GM19468 (cell line): Measurements from ENCODE around the gene FOXN1.
"Not testable (repeated sequence)": the region's sequence is repeated elsewhere in the genome, so short reads cannot be mapped to it uniquely, and the experiment has no call there.

Experiments used
- ATAC-seq: cut with Tn5 transposase; IDR thresholded peaks from one replicate; pipeline ENCODE4 v1.9.1; 2021; ENCODE audit warnings: mild to moderate bottlenecking, moderate library complexity, moderate number of reproducible peaks; ENCODE audit not compliant: unreplicated experiment; ENCODE audit errors: extremely low read depth

Gene FOXN1

DNA sequence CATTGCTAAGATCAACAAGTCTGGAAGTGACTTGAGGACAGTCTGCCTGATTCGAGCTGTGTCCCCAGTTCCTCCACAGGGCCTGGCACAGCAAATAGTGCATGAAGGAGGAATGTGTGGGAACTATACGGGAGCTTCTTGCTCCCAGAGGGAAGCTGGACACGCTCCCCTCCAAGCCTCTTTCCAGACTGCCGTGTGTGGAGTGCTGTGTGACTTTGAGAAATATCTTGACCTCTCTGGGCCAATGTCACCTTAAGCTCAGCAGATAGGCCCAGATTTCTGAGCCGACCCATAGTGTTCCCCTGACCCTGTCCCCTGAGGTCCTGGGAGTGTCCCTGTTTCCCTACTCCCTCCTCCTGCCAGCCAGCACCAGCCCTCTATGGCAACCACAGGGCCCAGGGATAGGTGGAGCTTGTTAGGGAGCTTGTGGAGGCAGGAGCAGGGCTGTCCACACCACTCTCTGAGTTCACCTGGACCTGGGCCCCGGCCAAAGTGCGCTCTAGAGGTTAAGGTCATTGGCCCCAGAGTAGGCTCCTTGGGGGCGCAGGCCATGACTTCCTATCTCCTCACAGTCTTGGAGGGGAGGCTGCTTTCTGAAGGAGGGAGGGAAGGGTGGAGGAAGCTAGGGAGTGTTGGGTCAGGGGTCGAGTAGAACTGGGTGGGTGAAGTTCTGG, 6.3 kb upstream of the FOXN1 start:
- ATAC-seq: no peak

DNA sequence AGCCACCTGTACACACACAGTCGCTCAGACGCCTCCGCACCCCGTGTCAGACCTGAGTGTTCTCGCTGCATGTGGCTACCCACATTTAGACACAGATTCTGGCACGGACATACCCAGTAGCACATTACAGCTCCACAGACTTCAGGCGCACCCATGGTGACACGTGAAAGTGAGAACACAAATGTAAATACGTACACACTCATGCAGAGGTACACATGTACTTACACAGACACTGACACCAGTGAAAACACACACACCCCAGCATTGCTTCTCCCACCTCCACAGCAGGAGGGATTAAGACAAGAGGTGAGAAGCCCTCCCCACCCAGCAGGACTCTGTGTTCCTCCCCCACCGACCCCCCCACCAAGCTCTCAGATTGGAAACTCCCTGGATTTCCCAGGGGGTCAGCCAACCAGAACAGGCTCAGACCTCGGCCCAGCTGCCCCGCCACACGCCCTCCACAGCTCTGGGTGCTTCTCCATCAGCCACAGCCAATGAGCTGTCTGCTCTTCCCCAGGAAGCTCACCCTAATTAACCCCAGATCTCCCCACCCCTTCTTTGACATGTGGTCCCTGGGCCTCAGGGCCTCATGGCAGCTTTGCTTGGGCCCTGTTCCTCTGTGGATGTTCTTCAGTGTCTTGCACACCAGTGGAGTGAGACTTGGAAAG, 5.3 kb upstream of the FOXN1 start:
- ATAC-seq: no peak

DNA sequence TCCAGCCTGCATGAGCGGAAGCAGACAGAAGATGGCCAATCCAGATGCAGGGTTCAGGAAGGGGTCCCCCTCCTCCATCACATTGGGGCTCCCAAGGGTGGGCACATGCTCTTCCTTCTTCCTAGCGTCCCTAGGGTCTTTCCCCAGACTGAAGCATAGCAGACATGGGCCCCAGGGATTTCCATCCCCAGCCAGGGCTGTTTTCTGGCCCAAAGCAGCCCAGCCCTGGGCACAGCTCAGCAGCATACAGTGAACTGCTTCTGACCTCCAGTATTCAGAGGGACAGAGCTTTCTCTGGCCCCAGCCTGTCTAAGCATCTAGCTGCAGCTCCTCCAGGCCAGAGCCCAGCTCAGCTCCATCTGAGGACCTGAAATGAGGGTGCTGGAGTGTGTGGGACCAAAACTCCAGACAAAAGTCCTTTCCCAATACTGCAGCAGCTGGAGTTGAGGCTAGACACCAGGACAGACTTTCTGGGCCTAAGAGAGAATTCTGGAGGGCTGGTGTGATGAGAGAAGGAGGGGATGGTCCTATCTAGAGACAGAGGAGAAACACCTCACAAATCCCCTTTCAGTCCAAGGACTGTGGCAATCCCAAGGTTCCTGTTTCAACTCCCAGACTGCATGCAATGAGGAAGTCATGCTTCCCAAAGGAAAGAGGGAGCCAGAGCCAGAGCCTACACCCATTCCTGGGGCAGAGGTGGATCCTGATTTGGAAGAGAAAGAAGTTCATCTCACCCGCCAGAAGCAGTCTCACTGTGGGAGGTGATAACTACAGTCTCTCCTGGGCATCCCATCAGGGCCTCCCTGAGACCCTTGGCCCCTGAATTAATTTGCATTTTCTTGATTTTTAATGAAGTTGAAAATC, 4.5 kb upstream of the FOXN1 start:
- no peak for ATAC-seq

DNA sequence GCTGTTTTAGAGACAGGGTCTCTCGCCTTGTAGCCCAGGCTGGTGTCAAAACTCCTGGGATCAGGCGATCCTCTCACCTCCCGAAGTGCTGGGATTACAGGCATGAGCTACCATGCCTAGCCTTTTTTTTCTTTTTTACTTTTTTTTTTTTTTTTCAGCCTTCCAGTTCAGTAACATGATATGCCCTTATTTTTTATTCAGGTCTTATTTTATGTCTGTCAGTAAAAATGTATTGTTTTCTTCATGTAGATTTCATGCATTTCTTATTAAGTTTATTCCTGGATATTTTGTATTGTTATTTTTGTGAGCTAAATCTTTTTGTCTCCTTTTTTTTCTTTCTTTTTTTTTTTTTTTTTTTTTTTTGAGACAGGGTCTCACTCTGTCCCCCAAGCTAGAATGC, 2.7 kb upstream of the FOXN1 start:
- ATAC-seq: no peak

DNA sequence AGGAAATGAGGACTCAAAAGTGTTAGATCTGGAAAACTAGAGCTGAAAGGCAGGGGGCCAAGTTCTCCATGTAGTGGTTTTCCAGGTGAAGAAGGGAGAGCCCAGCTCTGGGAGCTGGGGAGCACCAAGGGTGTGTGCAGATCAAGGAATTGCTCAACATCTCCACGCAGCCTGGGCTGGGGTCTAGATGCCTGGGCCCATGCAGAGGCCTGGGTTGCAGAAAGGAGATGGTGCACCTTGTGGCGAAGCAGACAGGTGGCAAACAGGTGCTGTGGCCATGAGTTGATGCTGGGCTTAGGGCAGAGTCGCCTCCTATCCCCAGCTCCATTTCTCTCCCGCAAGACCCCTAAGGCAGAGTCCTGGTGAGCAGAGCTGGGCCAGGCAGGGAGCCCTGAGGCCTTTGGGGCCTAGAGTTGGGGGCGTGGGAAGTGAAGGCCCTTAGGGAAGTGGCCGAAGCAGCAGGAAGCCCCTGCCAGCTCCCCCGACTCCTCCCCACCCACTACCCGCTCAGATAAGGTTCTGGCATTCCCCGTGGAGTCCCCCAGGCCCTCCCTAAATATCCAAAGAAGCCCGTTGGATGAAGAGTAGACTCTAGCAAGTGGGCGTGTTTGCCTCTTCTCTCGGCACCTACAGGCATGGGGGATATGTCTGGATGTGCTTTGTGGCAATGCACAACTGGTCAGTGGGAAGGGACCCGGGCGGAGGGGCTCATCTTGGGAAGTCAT, 777 bp downstream of the FOXN1 start:
- no peak for ATAC-seq

DNA sequence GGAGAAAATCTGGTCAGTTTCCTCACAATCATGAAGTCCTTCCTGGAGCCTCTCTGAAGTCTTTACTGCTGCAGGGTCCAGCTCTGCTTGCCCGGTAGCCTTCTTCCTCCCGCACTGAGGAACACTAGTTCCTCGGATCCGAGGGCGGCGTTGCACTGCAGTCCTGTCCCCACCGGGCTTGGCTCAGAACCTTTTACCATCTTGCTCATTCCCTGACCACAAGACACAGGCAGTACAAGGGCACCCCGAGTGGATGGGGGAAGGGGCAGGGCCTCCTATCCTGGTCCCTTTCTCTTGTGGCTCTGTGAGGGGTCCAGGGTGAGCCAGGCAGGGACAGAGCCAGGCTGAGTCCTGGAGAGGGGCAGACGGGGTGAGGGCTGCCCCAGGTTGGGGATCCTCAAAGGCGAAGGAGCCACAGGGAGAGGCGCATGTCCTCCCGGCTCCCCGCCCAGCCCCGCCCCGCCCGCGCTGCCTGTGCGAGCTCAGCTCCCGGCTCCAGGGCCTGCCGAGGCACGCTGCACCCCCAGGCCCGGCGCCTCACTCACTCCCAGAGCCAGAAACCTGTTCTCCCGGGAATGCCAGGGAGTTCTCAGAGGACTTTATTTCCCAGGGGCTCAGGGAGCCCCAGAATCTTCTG, 1.5 kb downstream of the FOXN1 start:
- no peak for ATAC-seq

DNA sequence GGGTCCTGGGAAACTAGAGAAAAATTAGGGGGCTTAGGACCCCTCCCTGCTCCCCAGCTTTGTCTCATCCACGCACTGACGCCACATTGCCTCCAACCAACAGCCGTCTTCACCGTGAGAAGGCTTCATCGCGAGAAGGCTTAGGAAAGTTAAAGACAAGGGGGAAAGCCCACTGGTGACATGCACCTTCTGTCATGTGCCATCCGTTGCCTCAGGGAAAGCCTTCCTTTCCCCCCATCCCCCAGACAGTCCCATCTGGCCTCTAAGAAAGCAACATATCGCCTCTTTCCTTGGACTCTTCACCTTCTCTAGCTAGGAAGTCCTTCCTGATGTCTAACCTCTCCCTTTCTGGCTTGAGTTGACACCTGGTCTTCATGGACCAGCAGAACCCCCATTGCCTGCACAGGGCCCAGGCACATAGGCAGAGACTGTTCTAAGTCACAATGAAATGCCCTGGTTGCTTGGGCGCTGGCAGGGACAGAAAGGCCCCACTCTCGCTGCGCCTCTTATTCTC, 2.1 kb downstream of the FOXN1 start:
- ATAC-seq: no peak

DNA sequence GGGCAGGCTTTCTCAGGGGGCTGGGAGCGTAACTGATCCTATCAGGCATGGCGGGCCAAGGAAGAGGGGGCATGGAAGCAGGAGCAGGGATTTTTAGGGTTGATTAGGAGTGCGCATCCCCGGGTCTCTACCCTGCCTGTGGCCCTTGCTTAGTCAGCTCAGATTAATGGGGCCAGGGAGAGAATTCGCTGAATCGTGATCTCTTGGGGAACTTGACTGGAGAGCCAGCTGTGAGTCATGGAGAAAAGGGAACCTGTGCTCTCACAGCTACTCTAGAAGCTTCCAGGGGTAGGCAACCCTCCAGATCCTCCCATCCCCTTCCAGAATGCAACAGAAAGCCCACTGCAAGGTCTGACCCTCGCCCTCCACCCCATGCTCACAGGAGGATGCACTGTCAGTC, 3.6 kb downstream of the FOXN1 start:
- ATAC-seq: no peak

DNA sequence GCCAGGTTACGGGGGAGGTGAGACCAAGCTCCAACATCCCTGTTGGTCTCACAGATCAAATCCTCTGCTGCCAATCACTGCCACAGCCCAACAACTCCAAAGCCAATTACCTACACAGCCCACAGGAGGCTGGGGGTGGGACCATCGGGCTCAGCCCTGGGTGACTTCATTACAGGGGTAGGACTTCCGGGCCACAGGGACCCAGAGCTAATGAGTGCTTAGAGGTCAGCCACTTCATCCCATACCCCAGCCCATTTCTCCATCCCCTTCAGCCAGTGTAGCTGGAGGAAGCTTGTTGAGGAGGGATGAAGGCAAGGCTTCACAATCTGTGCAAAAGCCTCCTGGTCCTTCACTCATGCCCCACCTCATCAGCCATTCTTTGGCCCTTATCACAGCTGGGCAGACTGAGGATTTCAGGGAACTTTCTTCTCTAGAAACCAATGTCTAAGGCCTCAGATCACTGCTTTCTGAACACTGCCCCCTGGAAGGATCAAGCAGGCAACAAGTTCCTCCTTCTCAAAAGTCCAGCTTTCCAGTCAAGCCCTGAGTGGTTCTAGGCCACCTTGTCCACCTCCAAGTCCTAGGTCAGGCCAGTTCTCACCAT, 5.8 kb downstream of the FOXN1 start:
- no peak for ATAC-seq

DNA sequence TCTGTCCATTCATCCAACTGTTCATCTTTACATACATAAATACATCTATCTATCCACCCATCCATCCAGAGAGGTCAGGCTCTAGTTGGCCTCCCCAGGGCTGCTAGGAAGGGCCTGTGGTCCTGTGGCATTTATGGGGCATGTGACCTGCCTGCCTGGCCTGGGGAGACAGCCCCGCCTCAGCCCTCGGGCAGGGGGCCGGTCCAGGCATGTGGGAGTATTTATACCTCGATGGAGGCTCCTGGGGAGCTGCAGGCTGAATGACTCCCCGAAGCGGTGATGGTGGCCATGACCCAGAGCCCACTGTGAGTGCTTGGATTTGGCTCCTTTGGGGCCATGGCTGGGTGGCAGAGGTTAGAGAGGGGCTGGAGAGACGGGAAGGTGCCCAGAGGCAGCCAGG, 7.3 kb downstream of the FOXN1 start:
- ATAC-seq: no peak

DNA sequence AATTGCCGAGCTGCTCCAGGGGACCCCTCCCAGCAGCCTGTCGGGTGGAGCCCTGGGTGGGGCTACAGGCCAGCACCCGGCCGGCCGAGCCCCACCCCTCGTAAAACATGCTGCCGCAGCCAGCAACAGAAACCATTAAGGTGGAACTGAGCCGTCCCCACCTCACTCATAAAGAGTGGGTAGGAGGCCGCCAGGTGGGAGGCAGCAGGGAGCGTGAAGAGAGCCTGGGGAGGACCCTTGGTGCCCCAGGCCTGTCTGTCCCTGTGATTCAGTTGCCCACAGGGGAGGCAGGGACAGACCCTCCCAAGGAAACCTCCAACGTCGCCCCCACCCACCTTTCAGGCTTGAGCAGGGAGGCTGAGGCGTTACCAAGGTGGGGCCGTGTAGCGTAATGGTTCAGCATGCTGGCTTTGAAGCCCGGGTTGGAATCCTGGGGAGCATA, 8.4 kb downstream of the FOXN1 start:
- no peak for ATAC-seq

DNA sequence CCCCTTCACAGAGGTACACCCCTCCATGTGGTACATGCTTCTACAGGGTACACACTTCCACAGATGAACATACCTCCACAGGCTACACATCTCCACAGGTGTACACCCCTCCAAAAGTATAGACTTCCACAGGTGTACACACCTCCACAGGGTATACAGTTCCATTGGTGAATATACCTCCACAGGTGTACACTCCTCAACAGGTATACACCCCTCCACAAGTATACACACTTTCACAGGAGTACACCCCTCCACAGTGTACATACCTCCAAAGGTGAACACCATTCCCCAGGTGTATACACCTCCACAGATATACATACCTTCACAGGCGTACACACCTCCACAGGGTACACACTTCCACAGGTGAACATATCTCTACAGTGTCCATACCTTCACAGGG, 9.4 kb downstream of the FOXN1 start:
- no peak for ATAC-seq

DNA sequence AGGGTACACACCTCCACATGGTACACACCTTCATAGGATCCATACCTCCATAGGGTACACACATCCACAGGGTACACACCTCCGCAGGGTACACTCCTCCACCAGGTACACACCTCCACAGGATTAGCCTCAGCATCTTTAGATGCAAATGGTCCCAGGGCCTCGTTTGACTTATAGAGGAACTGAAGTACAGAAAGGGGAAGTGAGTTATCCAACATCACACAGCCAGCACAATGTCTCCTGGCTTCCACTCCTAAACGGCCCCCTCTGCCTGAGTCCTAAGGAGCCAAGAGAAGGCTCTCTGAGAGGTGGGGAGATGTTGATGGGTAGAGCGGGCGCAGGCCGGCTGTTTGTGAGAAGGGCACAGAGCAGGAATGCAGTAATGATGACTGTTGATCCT, 12.0 kb downstream of the FOXN1 start:
- ATAC-seq: no peak

DNA sequence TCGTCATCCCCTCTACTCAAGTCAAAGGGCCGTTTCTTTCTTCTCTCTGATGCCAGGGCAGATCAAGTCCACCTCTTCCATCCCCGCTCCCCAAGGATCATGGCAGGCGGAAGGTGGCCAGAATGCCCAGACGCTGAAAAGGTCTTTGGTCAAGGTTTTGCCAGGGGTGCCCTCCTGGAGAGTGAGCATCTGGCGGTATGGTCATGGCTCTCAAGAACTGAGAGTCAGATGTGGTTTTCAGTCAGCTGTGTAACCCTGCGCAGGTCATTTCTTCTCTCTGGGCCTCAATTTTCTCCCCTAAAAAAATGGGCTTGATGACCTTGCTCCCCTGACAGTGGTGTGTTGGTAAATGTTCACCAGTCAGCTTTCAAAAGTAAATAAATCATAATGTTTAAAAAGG, 12.4 kb downstream of the FOXN1 start:
- no peak for ATAC-seq

DNA sequence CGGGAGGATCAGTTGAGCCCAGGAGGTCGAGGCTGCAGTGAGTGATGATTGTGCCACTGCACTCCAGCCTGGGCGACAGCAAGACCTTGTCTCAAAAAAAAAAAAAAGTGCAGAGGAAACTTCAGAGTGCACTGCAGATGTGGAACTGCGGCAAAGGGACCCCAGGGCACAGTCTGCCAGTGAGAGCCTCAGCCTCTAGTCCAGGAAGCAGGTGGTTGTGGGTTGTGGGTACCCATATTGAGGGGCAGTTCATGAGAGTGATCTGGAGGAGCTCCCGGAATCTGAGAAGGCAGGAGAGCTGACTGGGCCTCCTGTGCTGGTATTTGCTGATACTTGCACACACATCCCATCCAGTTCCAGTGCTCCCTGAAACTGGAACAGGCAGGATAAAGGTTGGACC, 13.1 kb downstream of the FOXN1 start:
- no peak for ATAC-seq

DNA sequence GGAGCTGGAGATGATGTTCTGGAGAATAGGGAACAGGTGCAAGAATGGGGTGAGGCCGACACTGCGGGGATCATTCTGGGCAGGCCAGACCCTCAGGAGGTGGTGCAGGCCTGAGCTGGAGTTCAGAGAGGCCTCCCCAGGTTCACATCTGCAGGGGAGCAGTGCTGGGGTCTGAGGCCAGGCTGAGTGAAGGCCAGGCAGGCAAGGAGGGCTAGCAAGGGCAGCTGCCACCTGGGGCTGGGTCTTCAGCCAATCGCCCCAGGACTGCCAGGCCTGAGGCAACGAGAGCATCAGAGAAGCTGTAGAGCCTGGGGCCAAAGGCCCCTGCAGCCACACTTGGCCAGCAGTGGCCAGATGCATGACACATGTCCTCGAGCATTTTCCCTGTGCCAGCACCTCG, 14.5 kb downstream of the FOXN1 start:
- no peak for ATAC-seq

DNA sequence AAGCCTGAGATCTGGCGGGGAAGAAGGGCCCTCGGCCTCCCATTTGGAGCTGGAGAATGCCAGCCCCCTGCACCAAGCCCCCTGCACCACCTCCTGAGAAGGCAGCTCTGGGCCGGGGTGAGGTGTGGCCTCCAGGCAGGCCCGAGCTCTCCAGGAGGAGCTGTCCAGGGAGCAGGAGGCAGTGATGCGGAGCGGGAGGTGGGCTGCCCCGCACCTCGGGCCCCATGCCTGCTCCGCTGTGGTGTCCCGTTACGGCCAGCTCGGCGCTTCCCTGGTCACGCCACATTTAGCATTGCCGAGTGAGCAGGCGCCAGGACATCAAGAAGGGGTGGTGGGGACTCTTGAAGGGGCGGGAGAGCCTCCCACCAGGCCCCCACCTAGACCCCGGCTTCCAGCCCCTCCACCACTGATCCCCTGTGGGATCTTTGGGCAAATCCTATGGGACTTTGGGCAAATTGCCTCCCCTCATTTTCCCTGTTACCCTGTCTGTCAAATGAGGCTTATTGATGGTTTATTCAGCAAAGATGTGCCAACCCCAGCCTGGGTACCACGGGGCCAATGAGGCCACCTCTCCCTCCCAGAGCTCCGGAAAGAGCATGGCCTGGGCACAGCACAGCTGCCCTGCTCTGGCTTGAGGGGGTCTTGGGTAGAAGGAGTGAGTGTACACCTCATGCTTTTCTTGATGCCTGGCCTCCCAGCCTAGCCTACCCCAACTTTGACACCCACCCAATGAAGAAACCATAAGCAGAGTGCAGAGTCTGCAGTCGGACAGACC, 15.3 kb downstream of the FOXN1 start:
- ATAC-seq: no peak

DNA sequence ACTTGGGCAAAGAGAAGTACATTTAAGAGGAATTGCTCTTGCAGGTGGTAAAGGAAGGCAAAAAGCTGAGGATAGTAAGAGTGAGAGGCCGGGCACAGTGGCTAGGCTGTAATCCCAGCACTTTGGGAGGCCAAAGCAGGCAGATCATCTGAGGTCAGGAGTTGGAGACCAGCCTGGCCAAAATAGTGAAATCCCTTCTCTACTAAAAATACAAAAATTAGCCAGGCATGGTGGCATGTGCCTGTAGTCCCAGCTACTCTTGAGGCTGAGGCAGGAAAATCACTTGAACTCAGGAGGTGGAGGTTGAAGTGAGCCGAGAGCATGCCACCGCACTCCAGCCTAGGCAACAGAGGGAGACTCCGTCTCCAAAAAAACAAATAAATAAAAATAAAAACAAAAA, 16.1 kb downstream of the FOXN1 start:
- ATAC-seq: not testable (repeated sequence)

DNA sequence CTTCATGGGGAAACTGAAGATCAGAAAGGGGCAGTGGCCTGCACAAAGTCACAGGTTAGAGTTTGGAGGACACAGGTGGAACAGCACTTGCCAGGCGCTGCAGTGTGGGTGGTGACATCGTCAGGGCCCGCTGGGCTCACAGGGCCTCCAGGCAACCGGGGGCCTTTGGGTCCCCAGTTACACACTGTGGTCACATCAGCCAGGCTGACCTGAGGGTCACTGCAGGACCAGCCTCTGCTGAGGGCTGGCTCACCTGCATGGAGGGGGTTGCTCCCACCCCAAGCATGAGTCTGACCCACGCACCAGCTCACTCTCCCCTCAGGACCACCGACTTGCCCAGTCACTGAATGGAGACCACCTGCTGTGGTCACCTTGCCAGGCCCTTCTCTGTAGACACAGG, 17.0 kb downstream of the FOXN1 start:
- no peak for ATAC-seq
